Sigmoid colon (tissue), 7 donors: ENCODE data around the gene KMT5C. TPM values are rescaled to one million over a fixed set of nuclear protein-coding genes. Genes with fewer than 3 reads are reported as not detected.
A peak's percentile ranks its signal among the peaks of the same experiment; 100 is the strongest.

Experiments used
- DNase-seq: peaks from one replicate; pipeline ENCODE4 v3.0.0-alpha.2; 2019
- H3K27ac ChIP-seq, 4 donors: fragments of 200-600 bp; sonication (generic); one replicate each; pipeline ENCODE4 v1.5.1; 2016 to 2019; ENCODE audit warnings: mild to moderate bottlenecking in 1 of 4
- H3K27me3 ChIP-seq, 3 donors: fragments of 200-600 bp; sonication (generic); one replicate each; pipeline ENCODE4 v1.5.1; 2019; ENCODE audit warnings: mild to moderate bottlenecking in 1 of 3
- H3K36me3 ChIP-seq, 4 donors: fragments of 200-600 bp; sonication (generic); one replicate each; pipeline ENCODE4 v1.5.1; 2016 to 2019
- H3K4me1 ChIP-seq, 4 donors: fragments of 200-600 bp; sonication (generic); one replicate each; pipeline ENCODE4 v1.5.1; 2017 to 2019
- H3K4me3 ChIP-seq, 4 donors: fragments of 200-600 bp; sonication (generic); one replicate each; pipeline ENCODE4 v1.5.1; 2017 to 2019; ENCODE audit warnings: mild to moderate bottlenecking in 2 of 4, moderate library complexity in 1 of 4
- H3K9me3 ChIP-seq, 4 donors: fragments of 200-600 bp in 3 of 4; sonication (generic) in 3 of 4; one replicate each; pipeline versions ENCODE4 v1.5.1 to v1.6.1; 2013 to 2019
- CTCF ChIP-seq, 4 experiments: fragments of 450-650 bp in 3 of 4; fragments of 200-600 bp in 1 of 4; IDR thresholded peaks; one replicate each; pipeline ENCODE4 v1.5.1; 2016 to 2019; ENCODE audit warnings: antibody characterized with exemption in 4 of 4, mild to moderate bottlenecking in 3 of 4, moderate library complexity in 2 of 4
- EP300 ChIP-seq, 4 donors: sonication (generic); formaldehyde crosslinking; IDR thresholded peaks; one replicate each; pipeline ENCODE4 v1.6.1; 2017; ENCODE audit warnings: antibody characterized with exemption in 4 of 4
- POLR2A ChIP-seq, 2 donors: fragments of 450-650 bp; IDR thresholded peaks; one replicate each; pipeline ENCODE4 v1.6.1; 2016; ENCODE audit warnings: antibody characterized with exemption in 2 of 2, mild to moderate bottlenecking in 2 of 2, moderate library complexity in 2 of 2
- POLR2AphosphoS5 ChIP-seq, 4 donors: sonication (generic); formaldehyde crosslinking; IDR thresholded peaks; one replicate each; pipeline ENCODE4 v1.6.1; 2017; ENCODE audit warnings: antibody characterized with exemption in 4 of 4
- WGBS, 2 donors: extraction: QIAGEN DNeasy Blood & Tissue Kit; methylation state at CpG; one replicate each; pipeline ENCODE4 v1.1.7; 2013; 5-methylcytosine and 5-hydroxymethylcytosine counted together
- intact Hi-C: fragments of 100-400 bp; cut with DNase I; formaldehyde crosslinking; loops from one replicate; pipeline ENCODE4 v1.15.1; 2023
- polyA plus RNA-seq, 3 donors: library from polyadenylated mRNA; stranded (reverse); fragments of 200-250 nt; gene quantifications; one replicate each; pipeline ENCODE4 v1.2.3, GENCODE V29; 2013
- total RNA-seq, 4 donors: library from RNA; depleted of rRNA; stranded (reverse); fragments of >200 nt; gene quantifications; one replicate each; pipeline ENCODE4 v1.1.0, GENCODE V29; 2016
- donor health status: healthy with polysubstance abuse.
- donor health status: Bipolar disorder and iron deficiency.
- donor health status: healthy.

The KMT5C gene
- total and polyA plus RNA-seq, 7 donors: 3.0 to 14.8 (median 9.1) TPM

DNA sequence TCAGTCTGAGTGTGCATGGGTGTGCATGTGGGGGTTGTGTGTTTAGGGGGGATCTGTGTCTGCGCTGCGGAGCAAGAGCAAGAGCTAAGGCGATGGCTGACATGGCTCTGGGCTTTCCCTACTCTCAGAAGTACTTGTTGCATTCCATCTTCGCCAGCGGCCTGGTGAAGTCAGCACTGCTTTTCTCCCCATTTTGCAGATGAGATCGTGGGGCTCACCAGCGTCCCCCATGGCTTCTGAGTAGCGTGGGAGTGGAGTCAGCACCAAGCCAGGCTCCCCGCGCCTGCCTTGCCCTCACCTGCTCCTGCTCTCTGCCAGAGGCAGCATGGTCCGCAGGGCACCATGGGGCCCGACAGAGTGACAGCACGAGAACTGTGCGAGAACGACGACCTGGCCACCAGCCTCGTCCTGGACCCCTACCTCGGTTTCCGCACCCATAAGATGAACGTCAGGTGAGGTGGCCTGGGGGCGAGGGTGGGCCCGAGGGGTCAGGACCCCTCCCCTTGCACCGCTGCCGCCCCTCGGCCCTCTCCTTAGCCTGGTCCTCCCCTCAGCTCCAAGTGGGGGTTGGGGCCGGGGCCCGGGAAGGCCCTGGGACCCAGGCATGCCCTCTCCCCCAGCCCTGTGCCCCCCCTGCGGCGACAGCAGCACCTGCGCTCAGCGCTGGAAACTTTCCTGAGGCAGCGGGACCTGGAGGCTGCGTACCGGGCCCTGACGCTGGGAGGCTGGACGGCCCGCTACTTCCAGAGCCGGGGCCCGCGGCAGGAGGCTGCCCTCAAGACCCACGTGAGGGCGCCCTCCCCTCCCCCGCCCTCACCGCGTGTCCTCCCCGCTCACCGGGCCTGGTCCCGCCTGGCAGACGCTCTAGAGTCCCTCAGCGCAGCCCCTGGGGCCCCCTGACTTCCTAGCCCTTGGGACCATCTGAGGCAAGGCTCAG lies 2.2 kb downstream of the KMT5C start:
- TF ChIP-seq POLR2AphosphoS5 (IDR thresholded peaks at IDR 0.05) (no peak), CTCF (IDR thresholded peaks at IDR 0.05) (no peak), EP300 (IDR thresholded peaks at IDR 0.05) (no peak), POLR2A (IDR thresholded peaks at IDR 0.05) (no peak)
- intact Hi-C loops: loop anchor here (2.0 to 5.0 kb wide), 3 partner anchors 40 to 313 kb away; partner anchors contain the start of gene U2AF2
- Histone ChIP-seq H3K4me1 (peaks cover 0 to 29% (median 23%) of the 10 kb centered on the region in 4 donors), H3K27me3 (no peaks in the 10 kb centered on the region), H3K9me3 (no peaks in the 10 kb centered on the region), H3K27ac (no peak overlapping the region), H3K36me3 (peaks cover 0 to 33% (median 17%) of the 10 kb centered on the region in 4 donors), H3K4me3 (peak overlapping the region in 2 of 4 donors; percentile 73 to 84)
- 90 to 92% methylated on average over 50 of the region's 50 CpGs for WGBS, 2 donors
- DNase-seq: no peak

GRCh38 chr19:55344444-55344843 lies 4.8 kb downstream of the KMT5C start:
- no peak for DNase-seq
- peaks cover 0 to 23% (median 17%) of the 10 kb centered on the region in 4 donors for H3K4me1 ChIP-seq
- no peaks in the 10 kb centered on the region for H3K27me3 ChIP-seq
- peaks cover 0 to 39% (median 18%) of the 10 kb centered on the region in 4 donors for H3K36me3 ChIP-seq
- 81 to 86% methylated on average over 9 of the region's 9 CpGs for WGBS, 2 donors
- intact Hi-C loops: loop anchor here (5.0 kb wide), 2 partner anchors 42 to 57 kb away; no protein-coding TSS in a partner anchor
- no peak overlapping the region for H3K4me3 ChIP-seq
- TF ChIP-seq POLR2AphosphoS5 (IDR thresholded peaks at IDR 0.05): no peak
- no peak for TF ChIP-seq CTCF (IDR thresholded peaks at IDR 0.05)
- no peak for TF ChIP-seq EP300 (IDR thresholded peaks at IDR 0.05)
- TF ChIP-seq POLR2A (IDR thresholded peaks at IDR 0.05): no peak
- H3K9me3 ChIP-seq: no peaks in the 10 kb centered on the region
- no peak overlapping the region for H3K27ac ChIP-seq

DNA sequence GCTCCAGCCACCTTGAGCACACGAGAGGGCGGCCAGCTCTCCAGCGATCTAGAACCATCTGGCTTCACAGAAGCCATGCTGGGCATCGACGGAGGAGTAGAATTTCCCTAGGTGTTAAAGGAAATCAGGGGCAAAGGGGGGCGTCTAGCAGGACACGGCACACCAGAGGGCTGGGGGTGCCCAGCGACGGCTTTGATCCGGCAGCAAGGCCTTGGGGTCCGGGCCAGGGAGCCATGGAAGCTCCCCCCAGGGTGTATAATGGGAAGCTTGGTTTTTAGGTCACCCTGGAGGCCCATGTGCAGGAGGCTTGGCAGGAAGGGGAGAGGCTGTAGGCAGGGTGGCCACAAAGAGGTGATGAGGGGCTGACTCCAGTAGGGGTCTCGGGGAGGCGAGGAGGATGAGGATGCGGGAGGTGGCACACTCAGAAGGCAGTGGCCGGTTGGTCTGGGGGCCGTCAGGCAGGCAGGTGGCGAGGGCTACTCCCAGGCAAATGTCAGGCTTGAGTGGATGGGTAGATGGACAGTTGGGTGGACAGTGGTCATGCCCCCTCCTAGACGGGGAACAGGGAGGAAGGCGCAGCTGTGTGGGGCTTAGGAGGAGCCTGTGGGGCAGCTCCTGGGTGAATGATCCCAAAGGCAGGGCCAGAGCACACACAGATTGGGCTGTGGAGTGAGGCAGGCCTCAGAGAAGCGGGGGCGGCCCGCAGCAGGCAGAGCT lies 5.6 kb downstream of the KMT5C start:
- H3K4me1 ChIP-seq: peaks cover 0 to 20% (median 16%) of the 10 kb centered on the region in 4 donors
- intact Hi-C loops: no loop called here
- no peak for TF ChIP-seq POLR2A (IDR thresholded peaks at IDR 0.05)
- no peak for TF ChIP-seq POLR2AphosphoS5 (IDR thresholded peaks at IDR 0.05)
- no peak for TF ChIP-seq CTCF (IDR thresholded peaks at IDR 0.05)
- TF ChIP-seq EP300 (IDR thresholded peaks at IDR 0.05): no peak
- H3K36me3 ChIP-seq: peaks cover 0 to 39% (median 18%) of the 10 kb centered on the region in 4 donors
- H3K4me3 ChIP-seq: no peak overlapping the region
- DNase-seq: no peak
- H3K27me3 ChIP-seq: peaks cover 0 to 6% (median 2%) of the 10 kb centered on the region in 3 donors
- H3K9me3 ChIP-seq: no peaks in the 10 kb centered on the region
- peak overlapping the region in 1 of 4 donors; percentile 20 for H3K27ac ChIP-seq
- WGBS, 2 donors: 84 to 88% methylated on average over 22 of the region's 22 CpGs

DNA sequence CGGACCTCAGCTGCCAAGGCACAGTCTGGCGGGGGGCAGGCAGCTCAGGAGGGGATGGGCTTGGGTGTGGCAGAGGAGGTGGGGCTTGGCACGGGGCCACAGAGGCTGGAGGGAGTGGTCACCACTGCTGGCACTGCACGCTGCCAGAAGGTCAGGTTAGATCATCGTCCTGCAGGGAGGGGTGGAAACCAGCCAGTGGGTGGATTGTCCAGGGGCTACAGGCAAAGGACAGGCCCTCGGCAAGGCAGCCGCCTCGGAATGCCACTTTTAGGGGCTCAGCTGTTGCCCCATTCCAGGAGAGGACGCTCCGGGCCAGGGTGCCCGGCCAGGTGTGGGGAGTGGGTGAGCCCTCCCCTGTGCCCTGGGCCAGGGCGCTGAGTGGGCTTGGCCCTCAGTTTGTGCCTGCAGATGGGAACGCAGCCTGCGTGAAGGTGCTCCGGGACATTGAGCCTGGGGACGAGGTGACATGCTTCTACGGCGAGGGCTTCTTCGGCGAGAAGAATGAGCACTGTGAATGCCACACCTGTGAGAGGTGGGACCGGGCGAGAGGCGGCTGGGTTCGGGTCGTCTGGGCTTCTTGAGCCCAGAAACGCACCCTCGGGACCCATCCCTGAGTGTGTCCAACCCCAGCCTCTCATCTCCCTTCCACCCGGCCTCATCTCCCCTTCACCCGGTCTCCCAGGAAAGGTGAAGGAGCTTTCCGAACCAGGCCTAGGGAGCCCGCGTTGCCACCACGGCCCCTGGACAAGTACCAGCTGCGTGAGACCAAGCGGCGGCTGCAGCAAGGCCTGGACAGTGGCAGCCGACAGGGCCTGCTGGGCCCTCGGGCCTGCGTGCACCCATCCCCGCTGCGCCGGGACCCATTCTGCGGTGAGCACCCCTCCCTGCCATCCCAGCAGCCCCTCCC lies 6.4 kb downstream of the KMT5C start:
- Histone ChIP-seq H3K9me3 (no peaks in the 10 kb centered on the region), H3K27me3 (peaks cover 0 to 15% (median 10%) of the 10 kb centered on the region in 3 donors), H3K36me3 (peaks cover 0 to 39% (median 18%) of the 10 kb centered on the region in 4 donors), H3K4me1 (peaks cover 0 to 12% (median 8%) of the 10 kb centered on the region in 4 donors), H3K4me3 (no peak overlapping the region), H3K27ac (peak overlapping the region in 1 of 4 donors; percentile 28)
- 78 to 88% methylated on average over 43 of the region's 43 CpGs for WGBS, 2 donors
- no peak for DNase-seq
- intact Hi-C loops: no loop called here
- no peak for TF ChIP-seq POLR2A (IDR thresholded peaks at IDR 0.05)
- no peak for TF ChIP-seq EP300 (IDR thresholded peaks at IDR 0.05)
- TF ChIP-seq POLR2AphosphoS5 (IDR thresholded peaks at IDR 0.05): no peak
- no peak for TF ChIP-seq CTCF (IDR thresholded peaks at IDR 0.05)
